Renal cortex interstitium (tissue), 11 donors: ENCODE results near the gene SNX22. TPM values are rescaled to one million over a fixed set of nuclear protein-coding genes. Genes with fewer than 3 reads are reported as not detected.

Experiments used
- DNase-seq, 11 donors: peaks; one replicate each; pipeline ENCODE4 v3.0.0-alpha.2; 2013; ENCODE audit warnings: low read depth in 9 of 11, low spot score in 4 of 11; ENCODE audit errors: extremely low read depth in 1 of 11
- polyA plus RNA-seq, 3 donors: library from polyadenylated mRNA; unstranded; fragments of 120-200 nt; gene quantifications; one replicate each; pipeline ENCODE4 v1.2.1, GENCODE V29; 2013; ENCODE audit not compliant: insufficient read length in 3 of 3

The SNX22 gene
- polyA plus RNA-seq, 3 donors = 1.3 to 2.1 (median 1.6) TPM

DNA sequence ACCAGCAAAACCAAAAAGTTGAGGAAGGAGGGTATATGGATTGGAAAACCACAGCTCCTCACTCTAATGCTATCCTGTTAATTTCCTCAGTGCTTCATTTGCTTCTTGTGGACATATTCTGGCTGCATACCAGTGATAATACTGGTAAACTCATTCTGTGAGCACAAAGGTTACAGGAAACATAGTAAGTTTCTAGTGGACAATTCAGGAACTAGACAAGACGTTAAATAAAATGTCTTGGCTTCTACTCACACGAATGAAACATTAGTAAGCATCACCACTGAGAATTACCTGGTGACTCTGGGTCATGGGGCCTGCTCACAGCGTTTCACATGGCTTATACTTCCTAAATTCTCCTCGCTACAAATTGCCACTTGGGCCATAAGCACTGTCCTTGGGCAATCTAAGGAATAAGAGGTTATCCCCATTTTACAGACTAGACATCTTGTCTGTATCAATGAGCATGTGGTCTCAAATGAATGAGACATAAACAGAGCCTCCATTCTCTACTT is 31.4 kb downstream of the SNX22 start:
- DNase-seq = no peak

DNA sequence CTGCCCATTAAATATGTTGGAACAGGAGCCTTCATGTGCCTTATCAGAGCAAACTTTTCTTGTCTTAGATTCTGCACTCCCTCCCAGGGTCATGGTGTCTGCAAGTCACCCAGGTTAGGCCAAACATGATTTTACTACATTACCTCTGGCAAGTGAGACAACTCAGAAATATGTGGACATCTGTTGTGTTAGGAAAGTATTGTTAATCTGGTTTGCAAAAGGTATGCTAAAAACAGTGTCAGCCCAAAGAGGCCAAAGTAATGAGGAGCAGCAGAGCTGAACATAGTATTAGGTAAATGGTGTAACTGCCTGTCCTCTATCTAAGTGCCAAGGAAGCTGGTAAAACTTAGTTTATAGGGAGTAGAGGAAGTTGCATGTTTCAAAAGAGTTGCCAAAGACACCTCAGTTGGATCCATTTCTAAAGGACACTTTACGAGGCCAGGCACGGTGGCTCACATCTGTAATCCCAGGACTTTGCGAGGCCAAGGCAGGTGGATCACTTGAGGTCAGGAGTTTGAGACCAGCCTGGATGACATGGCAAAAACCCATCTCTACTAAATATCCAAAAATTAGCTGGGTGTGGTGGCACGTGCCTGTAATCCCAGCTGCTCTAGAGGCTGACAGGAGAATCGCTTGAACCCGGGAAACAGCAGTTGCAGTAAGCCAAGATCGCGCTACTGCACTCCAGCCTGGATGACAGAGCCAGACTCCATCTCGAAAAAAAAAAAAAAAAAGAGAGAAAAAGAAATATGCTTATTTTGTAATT is 33.8 kb downstream of the SNX22 start:
- DNase-seq = no peak

DNA sequence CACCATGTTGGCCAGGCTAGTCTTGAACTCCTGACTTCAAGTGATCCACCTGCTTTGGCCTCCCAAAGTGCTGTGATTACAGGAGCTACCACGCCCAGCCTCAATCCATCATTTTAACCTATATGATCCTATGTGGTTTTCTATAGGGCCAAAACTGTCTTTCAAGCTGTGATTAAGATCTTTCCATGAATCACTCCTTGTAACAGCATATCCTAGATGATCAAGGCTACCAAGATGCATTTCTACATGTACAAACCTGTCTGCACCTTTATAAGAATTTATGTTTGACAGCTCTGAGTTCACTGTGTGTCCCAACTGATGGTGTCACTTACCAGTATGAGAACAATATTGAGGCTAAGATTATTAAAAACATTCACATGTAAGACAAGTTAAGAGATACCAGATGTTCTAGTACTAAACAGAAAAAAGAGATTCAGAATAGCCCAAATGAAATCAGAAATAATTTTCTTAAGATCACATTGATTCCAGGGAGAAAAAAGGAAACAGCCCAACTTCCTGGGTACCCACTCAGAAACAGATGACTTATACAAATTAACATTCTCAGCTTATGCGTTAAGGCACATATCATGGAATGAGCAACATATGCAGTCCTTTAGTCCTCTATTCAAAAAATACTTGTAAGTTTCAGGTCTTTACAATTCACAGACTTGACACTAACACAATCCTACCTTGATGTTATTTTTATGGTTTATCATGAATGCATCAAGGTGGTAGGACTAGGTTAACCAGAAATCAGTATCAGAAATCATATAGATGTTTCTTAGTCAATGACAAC is 36.1 kb downstream of the SNX22 start:
- DNase-seq = no peak

DNA sequence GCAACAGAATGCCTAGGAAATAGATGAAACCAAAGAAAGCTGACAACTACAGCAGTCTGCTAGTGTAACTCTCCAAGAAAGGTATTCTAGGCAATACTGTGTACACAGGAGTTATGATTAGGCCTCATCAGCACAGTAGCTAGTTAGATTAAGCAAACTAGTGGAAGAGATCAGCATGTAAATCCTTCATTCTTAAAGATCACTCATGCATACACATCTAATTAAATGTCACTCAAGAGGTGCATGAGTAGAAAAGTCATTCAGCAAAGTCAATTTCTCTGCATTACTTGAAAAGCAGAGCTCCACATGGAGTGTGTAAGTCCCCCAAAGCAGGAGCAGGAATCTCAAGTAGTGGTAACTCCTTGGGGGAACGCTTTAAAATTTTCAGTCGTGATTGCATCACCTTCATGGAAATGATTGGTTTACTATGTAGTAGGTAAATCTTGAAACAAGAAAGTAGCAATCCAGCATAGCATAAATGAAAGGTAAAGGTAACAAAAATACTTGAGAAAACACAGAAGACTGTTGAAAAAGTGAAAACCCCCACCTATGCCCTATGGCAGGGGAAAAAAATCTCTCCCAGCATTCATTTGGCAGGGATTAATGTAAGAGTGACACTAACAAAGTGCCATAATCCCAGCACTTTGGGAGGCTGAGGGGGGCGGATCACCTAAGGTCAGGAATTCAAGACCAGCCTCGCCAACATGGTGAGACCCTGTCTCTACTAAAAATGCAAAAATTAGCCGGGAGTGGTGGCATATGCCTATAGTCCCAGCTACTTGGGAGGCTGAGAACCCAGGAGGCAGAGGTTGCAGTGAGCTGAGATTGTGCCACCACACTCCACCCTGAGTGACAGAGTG is 40.7 kb downstream of the SNX22 start:
- DNase-seq = peak in 1 of 11 donors; percentile 4

DNA sequence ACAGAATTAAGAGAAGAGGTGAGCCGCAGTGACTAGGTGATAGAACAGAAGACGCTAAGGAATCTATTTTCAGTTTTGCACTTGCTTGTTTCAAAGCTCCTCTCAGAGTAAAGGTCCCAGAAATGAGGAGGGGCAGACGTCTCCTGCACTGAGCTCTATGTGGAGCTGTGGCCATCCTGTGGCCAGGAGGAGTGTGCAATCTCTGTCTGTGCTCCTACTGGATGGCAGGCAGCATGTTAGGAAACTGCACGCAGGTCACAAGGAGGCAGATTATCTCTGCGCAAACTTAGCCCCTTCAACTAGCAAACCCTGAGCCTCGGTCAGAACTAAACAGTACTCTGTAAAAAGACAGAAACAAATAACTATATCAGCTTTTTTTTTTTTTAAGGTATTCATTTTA is 42.4 kb downstream of the SNX22 start:
- no peak for DNase-seq

DNA sequence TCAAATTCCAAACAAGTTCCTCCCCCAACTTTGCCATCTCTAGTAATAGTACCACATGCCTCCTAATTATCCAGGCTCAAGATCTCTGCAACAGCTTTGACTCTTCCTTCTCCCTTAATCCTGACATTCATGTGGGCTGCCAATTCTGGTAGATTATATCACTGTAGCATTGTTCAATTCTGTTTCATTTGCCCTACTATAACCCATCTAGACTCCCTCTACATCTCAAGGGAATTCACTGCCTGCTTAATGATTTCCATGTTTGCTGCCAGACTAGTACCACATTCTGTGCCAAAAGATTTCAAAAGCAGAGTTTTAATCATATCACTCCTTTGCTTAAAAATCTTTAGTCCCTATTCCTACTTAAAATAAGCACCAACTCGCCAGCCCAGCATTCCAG is 45.9 kb downstream of the SNX22 start:
- no peak for DNase-seq

DNA sequence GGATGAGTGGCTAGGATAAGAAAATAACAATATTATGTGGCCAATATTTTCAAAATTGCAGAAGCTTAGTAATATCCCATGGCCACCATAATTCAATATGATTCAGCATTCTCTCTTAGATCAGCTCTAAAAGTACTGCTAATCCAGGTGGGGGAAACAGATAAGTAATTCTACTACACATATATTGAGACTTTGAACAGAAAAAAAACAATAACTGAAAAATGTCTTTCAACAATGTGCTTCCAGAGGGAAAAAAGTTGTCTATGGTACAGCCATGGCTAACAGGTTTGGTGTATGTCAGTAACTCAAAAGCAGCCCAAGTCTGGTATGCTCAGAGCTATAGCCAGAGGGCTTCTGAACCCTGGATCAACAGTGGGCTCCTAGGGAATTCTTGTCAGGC is 53.7 kb downstream of the SNX22 start:
- DNase-seq = no peak

Other genes with a start within 250 kb of the SNX22 start
- gene DAPK2, start 105.2 kb upstream of the SNX22 start, polyA plus RNA-seq = 1 to 10 TPM; 5.8 to 6.4 (median 5.8) TPM
- gene CIAO2A, start 57.9 kb upstream of the SNX22 start, polyA plus RNA-seq = 10 to 100 TPM; 78.5 to 97.6 (median 83.7) TPM
- 100 to 1,000 TPM; 103 to 113 (median 106) TPM for gene SNX1, start 55.7 kb upstream of the SNX22 start, polyA plus RNA-seq
- gene PPIB, start 11.3 kb downstream of the SNX22 start, polyA plus RNA-seq = 100 to 1,000 TPM; 519 to 625 (median 540) TPM
- gene CSNK1G1, start 204.4 kb downstream of the SNX22 start, polyA plus RNA-seq = 10 to 100 TPM; 20.0 to 23.8 (median 21.3) TPM
- gene PCLAF, start 229.7 kb downstream of the SNX22 start, polyA plus RNA-seq = 10 to 100 TPM; 40.8 to 52.0 (median 45.9) TPM
- 10 to 100 TPM; 36.8 to 48.0 (median 45.3) TPM for gene TRIP4, start 236.1 kb downstream of the SNX22 start, polyA plus RNA-seq